HFF-Myc (cell line): ENCODE results near the gene PRPF8.

Experiments
- DNase-seq: peaks from one replicate; pipeline ENCODE4 v3.0.0-alpha.2; 2011; ENCODE audit warnings: low read depth; ENCODE audit errors: extremely low read depth
- H3K4me3 ChIP-seq: replicated peaks from 2 replicates; pipeline ENCODE4 v1.5.1; 2011; ENCODE audit warnings: low read depth, mild to moderate bottlenecking, control low read depth, low read length
- TF ChIP-seq, protein P1 (sequence below): IDR thresholded peaks from 2 replicates; pipeline ENCODE4 v1.5.1; 2012; ENCODE audit warnings: mild to moderate bottlenecking, low read depth, low read length, control low read depth; ENCODE audit errors: missing control alignments

PRPF8 gene

DNA sequence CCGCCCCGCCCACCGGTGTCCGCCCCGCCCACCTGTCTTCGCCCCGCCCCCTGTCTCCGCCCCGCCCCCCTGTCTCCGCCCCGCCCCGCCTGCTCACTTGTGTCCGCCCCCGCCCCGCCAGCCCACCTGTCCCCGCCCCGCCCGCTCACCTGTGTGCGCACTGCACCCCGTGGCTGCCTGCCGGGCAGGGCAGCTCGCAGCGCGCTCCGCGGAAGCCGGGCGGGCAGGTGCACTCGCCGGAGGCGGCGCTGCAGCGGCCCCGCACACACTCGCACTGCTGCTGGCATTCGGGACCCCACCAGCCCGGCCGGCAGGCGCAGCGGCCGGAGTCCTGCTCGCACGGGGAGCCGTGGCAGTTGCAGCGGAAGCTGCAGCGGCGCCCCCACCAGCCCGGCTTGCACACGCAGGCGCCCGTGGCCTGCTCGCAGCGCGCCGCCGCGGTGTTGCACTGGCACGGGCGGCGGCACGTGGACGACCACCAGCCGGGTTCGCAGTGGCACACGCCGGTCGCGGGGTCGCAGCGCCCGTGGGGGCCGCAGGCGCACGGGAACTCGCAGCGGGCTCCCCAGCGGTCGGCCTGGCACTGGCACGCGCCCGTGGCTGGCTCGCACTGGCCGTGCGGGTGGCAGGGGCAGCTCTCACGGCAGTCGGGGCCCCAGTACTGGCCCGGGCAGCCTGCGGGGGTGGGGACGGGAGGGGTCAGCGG is 41.2 kb downstream of the PRPF8 start:
- no peak for DNase-seq
- H3K4me3 ChIP-seq = 0 out of 2 replicates have a peak overlapping the region, but pooled peaks have one; percentile 9
- TF ChIP-seq, protein P1, sequence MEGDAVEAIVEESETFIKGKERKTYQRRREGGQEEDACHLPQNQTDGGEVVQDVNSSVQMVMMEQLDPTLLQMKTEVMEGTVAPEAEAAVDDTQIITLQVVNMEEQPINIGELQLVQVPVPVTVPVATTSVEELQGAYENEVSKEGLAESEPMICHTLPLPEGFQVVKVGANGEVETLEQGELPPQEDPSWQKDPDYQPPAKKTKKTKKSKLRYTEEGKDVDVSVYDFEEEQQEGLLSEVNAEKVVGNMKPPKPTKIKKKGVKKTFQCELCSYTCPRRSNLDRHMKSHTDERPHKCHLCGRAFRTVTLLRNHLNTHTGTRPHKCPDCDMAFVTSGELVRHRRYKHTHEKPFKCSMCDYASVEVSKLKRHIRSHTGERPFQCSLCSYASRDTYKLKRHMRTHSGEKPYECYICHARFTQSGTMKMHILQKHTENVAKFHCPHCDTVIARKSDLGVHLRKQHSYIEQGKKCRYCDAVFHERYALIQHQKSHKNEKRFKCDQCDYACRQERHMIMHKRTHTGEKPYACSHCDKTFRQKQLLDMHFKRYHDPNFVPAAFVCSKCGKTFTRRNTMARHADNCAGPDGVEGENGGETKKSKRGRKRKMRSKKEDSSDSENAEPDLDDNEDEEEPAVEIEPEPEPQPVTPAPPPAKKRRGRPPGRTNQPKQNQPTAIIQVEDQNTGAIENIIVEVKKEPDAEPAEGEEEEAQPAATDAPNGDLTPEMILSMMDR = no peak

DNA sequence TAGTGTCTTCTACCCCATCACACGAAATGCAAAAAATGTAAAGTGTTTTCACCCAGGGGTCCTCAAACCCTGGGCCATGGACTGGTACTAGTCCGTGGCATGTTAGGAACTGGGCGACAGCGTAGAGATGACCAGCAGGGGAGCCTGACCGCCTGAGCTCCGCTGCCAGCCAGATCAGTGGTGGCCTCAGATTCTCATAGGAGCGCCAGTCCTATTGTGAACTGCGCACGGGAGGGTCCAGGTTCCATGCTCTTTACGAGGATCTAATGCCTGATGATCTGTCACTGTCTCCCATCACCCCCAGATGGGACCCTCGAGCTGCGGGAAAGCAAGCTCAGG is 43.6 kb downstream of the PRPF8 start:
- no peak overlapping the region for H3K4me3 ChIP-seq
- DNase-seq = no peak
- TF ChIP-seq, protein P1 = peak; percentile 2

DNA sequence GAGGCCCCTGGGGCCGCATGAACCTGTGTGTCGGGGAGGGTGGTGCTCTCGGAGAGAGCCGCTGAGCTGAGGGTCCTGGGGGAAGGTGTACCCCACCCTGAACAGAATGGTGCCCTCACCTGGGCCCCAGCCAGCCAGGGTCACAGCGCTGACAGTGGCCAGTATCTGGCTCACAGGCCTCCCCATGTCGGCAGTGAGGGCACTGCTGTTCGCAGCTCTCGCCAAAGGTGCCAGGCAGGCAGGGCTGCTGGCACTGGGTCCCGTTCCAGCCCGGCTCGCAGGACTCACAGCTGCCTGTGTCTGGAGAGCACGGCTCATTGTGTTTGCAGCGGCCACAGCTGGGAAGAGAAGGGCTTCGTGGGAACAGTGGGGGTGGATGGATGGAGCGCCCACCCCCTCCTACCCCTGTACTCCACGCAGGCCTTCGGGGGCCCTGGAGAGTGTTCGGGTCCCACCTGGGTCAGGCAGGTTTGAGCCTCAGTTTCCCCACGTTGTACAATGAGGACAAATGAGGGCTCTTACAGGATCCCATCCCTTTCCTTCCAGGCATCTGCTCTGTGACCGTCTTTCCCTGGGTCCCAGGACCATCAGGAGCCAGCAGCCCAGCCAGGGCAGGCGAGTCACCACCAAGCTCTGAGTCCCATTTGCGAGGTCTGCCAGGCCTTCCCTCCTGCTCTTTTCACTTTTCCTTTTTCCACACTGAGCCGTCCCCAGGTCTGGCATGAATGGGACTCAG is 44.2 kb downstream of the PRPF8 start:
- no peak for DNase-seq
- TF ChIP-seq, protein P1 = no peak
- no peak overlapping the region for H3K4me3 ChIP-seq

DNA sequence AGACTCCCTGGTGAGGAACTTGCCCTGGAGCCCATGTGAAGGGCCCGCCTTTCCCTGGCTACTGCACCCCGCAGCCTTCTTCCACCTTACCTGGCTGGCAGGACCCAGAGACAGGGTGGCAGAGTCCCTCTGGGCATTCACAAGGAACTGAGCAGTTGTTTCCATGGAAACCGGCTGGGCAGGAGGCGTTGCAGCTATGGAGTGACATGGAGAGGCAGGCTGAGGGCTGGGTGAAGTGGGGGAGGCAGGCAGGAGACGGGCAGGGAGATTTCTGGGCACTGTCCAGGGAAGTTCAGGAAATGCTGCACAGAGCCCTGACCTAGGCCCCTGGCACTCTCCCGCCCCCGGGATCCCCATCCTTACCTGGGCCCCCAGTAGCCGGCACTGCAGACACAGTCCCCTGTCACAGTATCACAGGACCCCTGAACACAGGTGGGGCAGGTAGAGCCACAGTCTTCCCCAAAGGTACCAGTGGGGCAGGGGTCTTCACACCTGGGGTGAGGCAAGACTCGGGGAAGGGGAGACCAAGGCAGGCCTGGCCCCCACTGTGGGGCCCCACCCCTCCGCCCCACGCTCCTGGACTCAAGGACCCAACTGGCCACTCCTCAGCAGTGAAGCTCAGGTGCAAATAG is 45.0 kb downstream of the PRPF8 start:
- TF ChIP-seq, protein P1 = no peak
- H3K4me3 ChIP-seq = no peak overlapping the region
- DNase-seq = no peak

DNA sequence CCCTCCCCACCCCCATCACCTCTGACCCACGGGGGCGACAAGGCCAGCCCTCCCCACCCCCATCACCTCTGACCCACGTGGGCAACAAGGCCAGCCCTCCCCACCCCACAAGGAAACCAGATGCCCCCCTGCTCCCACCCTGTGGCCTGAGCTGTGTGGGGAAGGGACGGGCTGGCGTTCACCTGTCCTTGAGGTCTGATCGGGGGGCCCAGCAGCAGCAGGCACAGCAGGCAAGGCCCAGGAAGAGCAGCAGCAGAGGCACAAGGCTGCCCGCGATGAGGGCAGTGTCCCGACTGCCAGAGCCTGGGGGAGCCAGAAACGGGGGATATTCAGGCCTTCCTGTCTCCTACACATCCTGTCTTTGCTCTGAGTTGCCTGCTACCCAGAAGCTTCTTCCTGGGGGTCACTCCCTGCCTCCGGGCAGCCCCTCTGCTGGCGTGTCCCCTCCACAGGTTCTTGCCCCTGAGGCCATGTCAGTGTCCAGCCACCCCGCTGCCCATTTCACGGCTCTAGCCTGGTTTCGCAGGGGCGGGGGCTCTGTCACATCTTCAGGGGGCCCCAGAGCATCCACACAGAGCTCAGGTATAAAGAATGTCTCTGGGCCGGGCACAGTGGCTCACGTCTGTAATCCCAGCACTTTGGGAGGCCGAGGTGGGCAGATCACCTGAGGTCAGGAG is 45.9 kb downstream of the PRPF8 start:
- no peak overlapping the region for H3K4me3 ChIP-seq
- TF ChIP-seq, protein P1 = no peak

DNA sequence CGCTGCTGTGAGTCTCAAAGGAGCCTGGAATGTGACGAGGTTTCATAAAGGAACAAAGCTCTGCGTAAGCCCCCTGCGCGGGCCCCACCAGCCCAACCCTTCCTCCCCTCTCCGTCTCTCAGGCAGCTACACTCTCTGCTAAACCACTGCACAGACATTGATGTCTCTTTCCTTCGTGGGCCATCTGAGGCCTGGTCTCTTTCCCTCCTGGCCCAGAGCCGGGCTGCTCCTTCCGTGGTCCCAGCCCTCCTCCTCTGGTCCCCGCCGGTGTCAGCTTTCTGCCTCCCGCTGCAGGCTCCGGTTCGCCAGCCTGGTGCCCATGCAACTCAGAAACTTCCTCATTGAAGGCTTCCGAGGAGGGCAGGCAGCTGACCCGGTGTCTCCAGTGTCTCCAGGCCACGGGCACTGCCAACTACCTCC is 46.5 kb downstream of the PRPF8 start:
- DNase-seq = no peak
- H3K4me3 ChIP-seq = no peak overlapping the region
- TF ChIP-seq, protein P1 = no peak

More for the DNA sequence above, 45.9 kb downstream of the PRPF8 start:
- DNase-seq = no peak
